GM19035 (cell line): ENCODE data around the gene KRTAP6-2.

Source experiments
- ATAC-seq: cut with Tn5 transposase; IDR thresholded peaks from one replicate; pipeline ENCODE4 v1.9.1; 2021; ENCODE audit not compliant: unreplicated experiment

The KRTAP6-2 gene, protein sequence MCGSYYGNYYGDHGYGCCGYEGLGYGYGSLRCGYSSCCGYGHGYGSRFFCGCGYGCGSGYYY

DNA sequence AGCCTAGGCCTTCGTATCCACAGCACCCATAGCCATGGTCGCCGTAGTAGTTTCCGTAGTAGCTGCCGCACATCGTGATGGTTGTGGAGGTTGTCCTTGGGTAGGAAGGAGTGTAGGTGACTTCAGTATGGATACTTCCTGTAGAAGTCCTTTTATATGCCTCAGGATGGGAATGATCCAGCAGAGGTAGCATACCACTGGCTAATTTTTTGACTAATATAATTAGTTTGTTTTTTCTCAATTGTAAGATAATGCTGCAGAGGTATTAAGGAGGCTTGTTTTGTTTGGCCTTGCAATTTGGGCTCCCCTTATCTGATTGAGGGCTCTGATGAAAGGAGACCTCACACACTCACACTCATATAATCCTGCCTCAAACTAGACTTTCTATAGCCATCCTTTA, at the start of gene KRTAP6-2:
KRTAP6-2 (minus strand) TSS at position 101 of the 400 bp plus-strand sequence; CDS start at position 73, 28 bp downstream.
- ATAC-seq, result no peak

DNA sequence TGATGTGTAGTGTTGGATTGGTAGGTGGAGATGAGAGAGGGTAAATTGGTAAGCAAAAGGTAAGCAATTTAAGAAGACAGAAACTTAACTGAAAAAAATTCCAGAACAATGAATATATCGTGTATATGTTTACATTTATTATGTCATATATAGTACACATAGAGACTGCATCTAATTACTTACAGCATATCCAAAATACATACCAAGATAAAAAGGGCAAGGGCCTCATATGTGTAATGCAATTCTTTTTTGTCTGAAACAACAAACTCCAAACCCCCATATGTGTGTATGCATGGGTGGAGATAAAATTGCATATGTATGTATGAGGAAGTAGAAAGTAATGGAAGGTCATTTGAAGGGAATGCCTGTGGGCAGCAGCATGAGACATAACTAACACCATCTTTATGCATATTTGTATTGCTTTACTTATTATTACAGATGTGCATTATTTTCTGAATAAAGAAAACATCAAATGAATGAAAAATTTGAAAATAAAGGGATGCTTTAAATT, 48.3 kb upstream of the KRTAP6-2 start:
- no peak for ATAC-seq

DNA sequence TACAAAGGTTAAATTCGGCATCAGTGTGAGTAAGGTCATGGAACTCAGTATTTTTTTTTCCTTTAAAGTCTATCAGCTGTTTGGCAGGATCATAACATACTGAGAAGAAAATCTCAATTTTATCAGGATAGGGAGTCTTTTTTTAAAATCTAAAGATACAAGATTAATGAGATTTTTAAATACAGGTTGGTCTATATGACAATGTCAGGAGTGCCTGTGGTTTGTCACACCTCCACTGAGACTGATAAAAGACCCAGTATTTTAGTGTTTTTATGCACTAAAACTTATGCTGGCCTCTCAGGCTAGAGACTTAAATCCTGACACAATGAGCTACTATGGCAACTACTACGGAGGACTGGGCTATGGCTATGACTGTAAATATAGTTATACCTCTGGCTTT, 43.9 kb upstream of the KRTAP6-2 start, which contains the start of gene KRTAP20-3:
KRTAP20-3 (plus strand) TSS at position 301 of the 400 bp plus-strand sequence.
- no peak for ATAC-seq

DNA sequence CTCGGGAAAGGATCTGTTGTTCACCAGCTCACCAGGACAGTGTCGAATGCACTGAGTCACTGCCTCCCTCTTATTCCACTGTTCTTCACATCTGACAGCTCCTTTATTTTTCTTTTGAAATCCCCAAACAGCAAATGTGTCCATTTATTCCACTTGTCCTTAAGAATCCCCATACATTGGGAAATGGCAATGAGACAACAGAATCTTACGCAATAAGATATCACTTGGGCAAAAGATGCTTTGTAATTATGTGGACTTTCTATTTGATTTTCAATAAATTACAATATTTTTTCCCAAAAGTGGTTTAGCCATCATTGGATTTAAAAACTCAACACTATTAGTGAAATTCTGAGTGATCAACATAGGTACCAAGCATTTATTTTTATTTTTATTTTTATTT, 40.0 kb upstream of the KRTAP6-2 start:
- no peak for ATAC-seq

DNA sequence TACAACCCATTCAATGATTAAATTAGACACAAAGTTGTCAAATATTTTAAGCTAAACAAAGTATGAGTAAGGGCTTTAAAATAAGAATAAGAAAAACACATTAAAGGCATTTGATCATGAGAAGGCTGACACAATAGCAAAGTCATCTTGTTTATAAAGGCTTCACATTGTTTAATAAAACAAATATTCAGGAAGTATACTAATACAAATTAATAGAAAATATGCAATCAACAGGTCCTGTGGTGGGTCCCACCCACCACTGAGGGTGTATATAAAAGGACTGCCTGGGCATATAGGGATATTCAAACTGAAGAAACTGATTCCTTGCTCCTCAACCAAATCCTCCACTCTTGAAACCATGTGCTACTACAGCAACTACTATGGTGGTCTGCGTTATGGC, 36.2 kb upstream of the KRTAP6-2 start, which contains the start of gene KRTAP20-2:
KRTAP20-2 (plus strand) TSS at position 301 of the 400 bp plus-strand sequence; CDS start at position 359, 58 bp downstream.
- no peak for ATAC-seq

DNA sequence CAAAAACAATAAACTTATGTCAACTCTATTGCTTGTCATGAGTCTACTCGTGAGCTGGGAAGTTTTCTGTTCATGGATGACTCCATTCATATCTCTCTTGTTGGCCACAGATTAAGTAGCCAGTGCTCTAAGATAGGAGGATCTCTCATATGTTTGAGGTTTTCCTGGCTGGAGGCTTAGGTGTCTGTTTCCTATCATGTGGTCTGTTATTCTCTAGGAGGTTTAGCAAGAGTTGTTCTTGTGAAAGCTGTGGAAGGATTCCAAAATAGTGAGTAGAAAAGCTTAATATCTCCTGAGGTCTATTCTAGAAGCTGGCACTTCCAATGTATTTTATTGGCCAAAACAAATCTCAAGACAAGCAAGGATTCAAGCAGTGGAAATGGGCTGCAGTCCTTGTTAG, 30.5 kb upstream of the KRTAP6-2 start:
- no peak for ATAC-seq

DNA sequence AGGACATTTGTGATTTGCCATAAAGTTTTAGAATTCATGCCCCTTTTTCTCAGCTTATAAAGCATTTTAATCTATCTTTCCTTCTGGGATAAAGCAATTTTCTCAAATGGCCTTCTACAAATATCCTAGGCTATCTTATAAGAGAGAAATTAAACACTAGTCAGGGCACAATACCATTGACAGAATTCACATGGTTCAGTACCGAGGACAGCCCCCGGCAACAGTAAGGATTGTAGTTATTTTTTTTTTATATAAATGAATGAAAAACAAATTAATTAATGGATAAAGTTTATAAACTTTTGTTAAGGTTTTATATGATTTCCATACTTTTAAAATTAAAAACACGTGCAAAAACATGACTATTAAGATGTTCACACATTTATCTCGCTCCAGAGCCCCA, 29.4 kb upstream of the KRTAP6-2 start:
- no peak for ATAC-seq

DNA sequence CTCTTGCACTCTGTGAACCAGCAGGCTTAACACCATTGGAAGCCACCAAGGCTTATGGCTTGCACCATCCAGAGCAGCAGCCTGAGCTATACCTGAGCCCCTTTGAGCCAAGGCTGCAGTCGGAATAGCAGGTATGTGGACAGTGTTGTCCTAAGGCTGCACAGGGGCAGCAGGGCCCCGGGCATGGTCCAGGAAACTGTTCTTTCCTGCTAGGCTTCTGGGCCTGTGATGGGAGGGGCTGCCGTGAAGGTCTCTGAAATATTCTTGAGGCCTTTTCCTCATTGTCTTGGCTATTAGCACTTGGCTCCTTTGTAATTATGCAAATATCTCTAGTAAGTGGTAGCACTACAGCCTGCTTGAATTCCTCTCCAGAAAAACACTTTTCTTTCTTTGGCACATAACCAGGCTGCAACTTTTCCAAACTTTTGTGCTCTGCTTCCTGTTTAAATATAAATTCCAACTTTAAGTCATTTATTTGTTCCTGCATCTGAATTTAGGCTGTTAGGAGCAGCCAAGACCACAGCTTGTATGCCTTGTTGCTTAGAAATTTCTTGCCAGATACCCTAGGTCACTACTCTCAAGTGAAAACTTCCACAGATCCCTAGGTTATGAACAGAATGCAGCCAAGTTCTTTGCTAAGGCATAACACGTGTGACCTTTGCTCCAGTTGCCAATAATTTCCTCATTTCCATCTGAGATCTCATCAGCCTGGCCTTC, 26.9 kb upstream of the KRTAP6-2 start:
- ATAC-seq, result no peak

DNA sequence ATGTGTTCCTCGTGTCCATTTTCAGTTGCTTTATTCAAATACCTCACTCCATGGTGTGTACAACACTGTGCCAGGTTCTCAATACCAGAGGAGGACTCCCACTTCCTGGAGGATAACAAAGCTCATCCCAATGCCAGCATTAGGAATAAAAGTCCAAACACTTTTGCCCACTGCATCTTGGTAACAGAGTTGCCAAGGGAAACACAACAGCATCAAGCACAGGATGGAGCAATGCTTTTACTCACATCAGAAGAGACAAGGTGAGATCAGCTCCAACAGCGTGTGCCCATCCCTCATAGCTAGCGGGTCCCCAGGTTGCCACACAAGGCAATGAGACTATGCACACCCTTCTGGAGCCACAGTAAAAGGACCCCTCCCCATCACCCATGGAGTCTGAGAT, 24.7 kb upstream of the KRTAP6-2 start:
- ATAC-seq, result no peak

DNA sequence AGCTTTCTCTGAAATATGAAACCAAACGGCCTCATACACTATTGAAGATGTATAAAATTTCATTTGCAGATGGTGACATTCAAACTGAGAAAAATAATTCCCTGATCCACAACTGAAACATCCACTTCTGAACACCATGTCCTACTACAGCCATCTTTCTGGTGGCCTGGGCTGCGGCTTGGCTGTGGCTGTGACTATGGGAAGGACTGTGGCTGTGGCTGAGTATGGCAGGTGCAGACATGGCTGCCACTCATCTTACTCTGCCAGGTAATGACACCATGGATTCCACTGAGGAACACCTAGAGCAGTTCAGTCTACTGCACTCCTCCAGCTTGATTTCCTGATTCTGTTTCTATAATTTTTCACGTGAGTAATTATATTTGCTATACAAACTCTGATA, 21.8 kb upstream of the KRTAP6-2 start, which contains the start of gene KRTAP20-4:
KRTAP20-4 (plus strand) TSS at position 106 of the 400 bp plus-strand sequence.
- no peak for ATAC-seq

DNA sequence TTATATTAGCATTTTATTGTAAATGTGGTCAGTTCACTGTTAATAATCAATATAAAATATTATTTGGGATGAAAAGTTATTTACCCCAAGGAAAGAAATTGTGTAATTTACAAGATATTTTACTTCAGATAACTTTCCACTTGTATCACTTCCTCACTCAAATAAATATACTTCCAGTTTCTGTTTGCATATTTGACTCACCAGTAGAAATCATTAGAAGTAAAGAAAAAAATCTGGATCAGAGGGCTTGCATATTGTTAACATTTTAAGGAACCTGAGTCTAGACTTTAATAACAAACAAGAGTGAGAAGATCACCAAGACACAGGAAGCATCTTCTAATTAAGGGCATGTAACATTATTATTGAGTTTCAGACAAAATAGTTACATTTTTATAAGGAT, 21.4 kb upstream of the KRTAP6-2 start:
- no peak for ATAC-seq

DNA sequence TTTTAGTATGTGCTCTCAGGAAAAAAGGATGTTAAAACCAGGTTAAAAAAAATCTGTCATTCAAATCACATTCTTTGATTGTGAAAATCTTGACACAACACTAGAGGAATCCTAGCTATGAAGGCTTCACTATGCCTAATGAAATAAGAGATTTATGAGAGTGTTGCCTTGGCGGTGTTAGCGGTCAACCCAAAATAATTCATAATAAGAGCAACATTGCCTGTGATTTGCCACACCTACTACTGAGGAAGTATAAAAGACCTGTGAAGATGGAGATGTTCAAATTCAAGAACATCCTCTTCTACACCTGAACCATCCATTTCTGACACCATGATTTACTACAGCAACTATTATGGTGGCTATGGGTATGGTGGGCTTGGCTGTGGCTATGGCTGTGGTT, 17.4 kb upstream of the KRTAP6-2 start, which contains the start of gene KRTAP20-1:
KRTAP20-1 (plus strand) TSS at position 301 of the 400 bp plus-strand sequence; CDS start at position 331, 30 bp downstream.
- no peak for ATAC-seq

DNA sequence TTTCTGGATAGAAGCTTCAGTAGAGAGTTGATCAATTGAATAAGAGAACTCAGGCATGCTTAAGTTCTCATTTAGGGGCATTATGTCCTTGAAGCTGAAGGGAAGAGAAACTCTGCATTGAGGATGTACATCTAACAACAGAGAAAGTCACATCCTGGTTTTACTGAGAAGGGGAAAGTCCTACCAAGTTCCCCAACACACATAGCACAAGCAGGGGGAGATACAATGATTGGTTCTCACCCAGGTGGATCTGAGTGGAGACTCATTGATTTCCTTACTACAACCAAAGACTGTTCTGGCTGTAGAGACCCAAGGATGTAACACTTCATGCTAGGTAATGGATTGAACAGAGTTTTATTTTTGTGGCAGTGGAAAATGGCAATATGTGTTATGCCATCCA, 16.5 kb upstream of the KRTAP6-2 start:
- no peak for ATAC-seq

DNA sequence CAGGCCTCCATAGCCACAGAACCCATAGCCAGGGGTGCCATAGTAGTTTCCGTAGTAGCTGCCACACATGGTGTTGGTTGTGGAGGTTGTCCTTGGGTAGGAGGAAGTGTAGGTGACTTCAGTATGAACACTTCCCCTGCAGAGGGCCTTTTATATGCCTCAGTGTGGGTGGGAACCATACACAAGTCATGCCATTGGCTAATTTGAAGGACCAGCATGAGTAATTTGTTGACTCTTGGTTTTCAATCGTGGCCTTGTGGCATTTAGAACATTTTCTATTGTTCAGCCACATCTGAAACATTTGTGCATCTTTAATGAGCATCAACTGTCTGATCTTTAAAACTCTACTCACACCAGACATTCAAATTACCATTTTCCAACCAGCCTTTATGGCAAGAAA, 15.1 kb upstream of the KRTAP6-2 start, which contains the start of gene KRTAP6-1:
KRTAP6-1 (minus strand) TSS at position 95 of the 400 bp plus-strand sequence; CDS start at position 69, 26 bp downstream.
- no peak for ATAC-seq

DNA sequence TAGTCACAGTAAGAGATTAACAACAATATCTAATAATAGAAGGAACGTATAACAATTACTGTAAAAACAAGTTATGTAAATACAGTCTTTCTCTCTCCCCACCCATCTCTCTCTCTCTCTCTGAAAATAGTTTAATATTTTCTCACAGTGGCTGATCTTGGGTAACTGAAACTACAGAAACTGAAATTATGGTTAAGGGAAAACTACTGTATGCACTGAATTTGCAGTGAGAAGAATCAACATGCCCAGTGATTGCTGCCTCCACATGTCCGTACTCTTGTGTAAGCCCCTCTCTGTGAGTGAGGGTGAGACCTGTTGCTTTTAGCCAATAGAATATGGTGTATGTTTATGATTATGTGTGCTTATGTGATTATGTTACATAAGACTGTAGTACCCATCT, 13.4 kb upstream of the KRTAP6-2 start:
- ATAC-seq, result no peak

DNA sequence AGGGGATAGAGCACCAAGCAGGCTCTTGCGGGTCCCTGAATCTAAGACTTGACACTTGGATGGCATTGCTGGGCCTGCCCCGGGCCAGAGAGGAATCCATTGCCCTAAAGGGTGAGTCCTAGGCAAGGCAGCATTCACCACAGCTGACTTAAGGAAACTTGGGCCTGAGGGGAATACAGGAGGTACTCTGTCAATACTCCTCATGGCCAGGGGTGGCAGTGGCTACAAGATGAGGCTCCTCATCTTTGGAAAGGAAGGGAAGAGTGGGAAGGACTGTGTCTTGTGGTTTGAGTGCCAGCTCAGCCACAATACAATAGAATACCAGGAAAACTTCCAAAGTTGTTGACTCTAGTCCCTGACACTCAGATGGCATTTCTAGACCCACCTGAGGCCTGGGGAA, 7.3 kb upstream of the KRTAP6-2 start:
- ATAC-seq, result no peak

DNA sequence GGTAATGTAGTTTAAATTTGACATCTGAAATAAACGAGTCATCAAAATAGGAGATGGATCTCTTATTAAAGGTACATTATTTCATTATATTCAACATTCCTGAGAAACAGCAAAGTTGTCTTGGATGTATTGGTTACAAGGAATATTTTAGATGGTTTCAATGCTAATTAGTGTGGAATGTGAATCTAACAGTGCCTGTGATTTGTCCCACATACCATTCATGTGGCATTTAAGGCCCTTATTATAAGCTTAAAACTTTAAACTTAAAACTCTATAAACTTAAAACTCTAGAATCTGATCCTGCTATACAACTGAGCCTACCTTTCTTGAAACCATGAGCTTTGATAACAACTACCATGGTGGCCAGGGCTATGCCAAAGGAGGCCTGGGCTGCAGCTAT, 2.1 kb upstream of the KRTAP6-2 start, which contains the start of gene KRTAP22-1:
KRTAP22-1 (plus strand) TSS at position 301 of the 400 bp plus-strand sequence.
- no peak for ATAC-seq

DNA sequence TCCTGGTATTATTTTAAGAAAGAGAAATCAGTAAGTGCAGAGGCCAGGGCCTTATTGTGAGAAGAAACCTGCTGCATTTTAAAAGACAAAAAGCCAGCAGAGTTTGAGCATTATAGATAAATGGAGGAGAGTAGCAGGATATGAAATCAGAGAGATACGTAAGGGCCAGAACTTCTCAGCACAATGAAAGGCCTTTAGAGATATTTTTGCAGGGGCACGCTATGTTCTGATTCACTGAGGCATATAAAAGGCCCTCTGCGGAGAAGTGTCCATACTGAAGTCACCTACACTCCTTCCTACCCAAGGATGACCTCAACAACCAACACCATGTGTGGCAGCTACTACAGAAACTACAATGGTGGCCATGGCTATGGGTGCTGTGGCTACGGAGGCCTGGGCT, 6.6 kb downstream of the KRTAP6-2 start, which contains the start of gene KRTAP6-3:
KRTAP6-3 (plus strand) TSS at position 301 of the 400 bp plus-strand sequence; CDS start at position 307, 6 bp downstream.
- ATAC-seq, result no peak

DNA sequence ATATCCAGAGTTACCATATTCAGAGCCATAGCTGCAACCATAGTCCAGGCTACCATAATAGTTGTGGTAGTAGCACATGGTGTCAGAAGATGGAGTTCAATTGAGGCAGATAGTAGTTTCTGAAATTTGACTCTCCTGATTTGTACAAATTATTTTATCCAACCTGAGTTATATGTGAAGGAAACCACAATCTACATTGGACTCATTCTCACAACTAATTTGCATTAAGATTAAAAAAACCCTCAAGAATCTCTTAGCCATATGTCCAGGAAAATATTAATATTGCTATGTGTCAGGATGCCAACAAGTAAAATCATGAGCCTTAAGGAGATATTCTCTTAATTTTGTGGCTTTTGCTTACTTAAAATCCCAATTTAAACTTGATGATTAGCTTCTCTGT, 8.4 kb downstream of the KRTAP6-2 start, which contains the start of gene KRTAP22-2:
KRTAP22-2 (minus strand) TSS at position 101 of the 400 bp plus-strand sequence.
- no peak for ATAC-seq

DNA sequence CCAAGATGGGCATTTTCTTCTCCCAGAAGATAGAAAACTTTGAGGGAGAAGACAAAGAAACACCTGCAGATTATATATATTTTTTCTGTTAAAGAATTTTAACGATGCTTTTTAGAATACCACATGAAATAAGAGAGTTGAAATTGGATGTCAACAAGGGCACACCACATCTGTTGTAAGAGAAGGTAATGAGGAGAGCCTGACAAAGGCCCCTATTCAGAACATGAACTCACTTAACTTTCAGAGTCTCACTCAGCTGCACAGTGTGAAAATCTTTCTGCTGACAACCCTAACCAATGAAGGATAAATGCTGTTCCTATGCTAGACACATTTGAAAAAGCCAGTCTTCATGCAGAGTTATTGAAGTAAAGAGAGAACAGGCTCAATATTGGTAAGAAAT, 15.8 kb downstream of the KRTAP6-2 start:
- no peak for ATAC-seq

DNA sequence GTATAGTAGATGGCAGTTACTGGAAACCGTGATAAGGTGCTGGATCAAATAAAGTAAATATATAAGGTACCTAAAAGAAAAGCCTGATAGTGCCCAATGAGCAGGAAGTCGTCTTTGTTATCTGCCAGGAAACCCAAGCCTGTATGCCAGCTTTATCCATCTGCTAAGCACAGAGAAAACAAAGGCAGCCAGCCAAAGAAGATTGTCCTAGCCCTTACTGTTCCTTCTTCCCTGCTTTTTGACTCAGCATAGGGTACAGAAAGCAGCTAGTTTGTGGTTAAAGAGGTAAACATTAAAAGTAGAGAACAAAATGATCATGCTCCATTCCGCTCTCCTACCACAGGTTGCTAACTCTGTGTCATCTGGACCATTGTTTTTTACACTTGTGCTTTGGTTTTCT, 18.6 kb downstream of the KRTAP6-2 start:
- ATAC-seq, result no peak

DNA sequence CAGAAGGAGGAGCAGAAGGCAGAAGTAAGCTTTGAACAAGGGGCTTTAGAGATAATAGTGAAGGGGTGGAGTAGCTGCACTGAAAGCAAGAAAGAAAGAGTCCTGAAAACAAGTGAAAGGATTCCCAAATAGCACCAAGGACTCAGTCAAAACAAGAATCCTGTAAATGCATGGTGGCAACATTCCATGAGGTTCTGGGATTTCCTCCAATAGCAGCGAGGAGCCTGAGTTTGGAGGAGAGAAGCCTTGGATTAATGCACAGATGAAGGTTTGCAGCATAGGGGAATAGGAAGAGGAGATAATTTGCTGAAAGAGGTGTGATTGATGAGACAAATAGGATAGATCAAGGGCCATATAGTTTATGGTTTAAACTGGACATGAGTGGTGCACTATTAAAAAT, 19.4 kb downstream of the KRTAP6-2 start:
- ATAC-seq, result no peak
